Activated CD4-positive, alpha-beta T cell treated with anti-CD3 and anti-CD28 coated beads for 24 hours (primary cell): ENCODE data around the gene ZFAND4.
"Not testable (repeated sequence)": the region's sequence is repeated elsewhere in the genome, so short reads cannot be mapped to it uniquely, and the experiment has no call there.

Source experiments
- DNase-seq, 2 donors: peaks; one replicate each; pipeline ENCODE4 v3.0.0-alpha.2; 2020; ENCODE audit warnings: low read depth in 2 of 2

The ZFAND4 gene

DNA sequence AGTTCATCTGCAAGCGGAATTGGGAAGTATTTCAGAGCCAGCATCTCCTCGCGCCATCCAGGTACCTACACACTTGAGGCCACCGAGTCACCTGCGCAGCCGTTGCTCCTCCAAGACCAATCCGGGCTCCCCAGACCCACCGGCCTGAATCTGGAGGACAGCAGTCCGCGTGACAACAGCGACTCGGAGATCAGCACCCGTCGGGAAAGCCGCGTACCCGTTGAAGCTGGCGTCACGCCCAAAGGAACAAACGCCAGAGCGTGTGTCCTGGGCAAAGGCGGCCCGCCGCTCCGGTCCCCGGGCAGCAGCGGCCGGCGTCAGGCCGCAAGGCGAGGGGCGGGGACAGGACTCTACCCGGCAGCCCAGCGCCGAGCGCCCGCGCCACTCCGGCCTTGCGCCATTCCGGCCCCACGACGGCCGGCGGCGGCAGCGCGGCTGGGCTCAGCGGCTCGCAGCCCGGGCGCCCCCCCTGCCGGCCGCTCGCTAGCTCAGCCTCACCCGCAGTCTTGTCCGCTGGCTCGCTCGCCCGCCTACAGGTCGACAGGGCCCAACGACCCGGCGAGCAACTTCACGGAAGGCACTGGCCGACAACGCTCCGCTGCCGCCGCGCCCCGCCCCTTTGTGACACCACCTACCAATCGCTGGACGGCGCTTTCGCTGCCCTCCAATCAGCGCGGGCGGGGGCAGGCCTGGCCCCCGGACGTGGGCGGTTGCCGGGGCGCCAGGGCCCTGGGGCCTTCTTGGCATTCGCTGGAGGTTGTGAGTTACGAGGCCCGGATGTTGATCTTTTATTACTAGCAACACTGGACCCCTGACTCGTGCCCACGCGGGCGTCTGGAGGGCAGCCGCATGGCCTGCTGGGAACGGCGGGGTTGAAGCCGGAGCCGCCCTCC, at the start of gene ZFAND4:
Gene ZFAND4, minus strand, starts transcription at position 592 of the 893 bp plus-strand sequence. CDS start 9,047 bp downstream, outside the sequence.
- DNase-seq = peak; percentile 86 to 93

DNA sequence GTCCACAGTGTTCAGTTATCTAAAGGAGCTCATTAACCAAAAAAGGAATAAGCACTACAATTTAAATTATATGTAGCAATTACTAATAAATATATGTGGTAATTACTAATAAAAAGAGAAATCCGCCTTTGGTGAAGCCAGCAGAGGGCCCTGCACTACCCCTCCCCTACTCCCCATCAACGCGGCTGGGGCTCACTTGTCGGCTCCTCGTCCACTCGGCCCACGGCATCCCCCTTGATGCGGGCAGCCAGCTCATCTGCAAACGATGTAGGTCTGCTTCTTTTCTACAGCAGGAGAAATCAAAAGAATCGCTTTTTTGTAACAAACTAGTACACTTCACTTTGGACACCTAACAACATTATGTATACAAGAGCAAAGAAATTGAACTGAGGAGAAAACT, 48.9 kb upstream of the ZFAND4 start:
- not testable (repeated sequence) for DNase-seq

GRCh38 chr10:45717642-45718041, 45.1 kb upstream of the ZFAND4 start:
- not testable (repeated sequence) for DNase-seq

- DNase-seq = not testable (repeated sequence)
Observed at GRCh38 chr10:45717053-45717452, 44.5 kb upstream of the ZFAND4 start.

DNA sequence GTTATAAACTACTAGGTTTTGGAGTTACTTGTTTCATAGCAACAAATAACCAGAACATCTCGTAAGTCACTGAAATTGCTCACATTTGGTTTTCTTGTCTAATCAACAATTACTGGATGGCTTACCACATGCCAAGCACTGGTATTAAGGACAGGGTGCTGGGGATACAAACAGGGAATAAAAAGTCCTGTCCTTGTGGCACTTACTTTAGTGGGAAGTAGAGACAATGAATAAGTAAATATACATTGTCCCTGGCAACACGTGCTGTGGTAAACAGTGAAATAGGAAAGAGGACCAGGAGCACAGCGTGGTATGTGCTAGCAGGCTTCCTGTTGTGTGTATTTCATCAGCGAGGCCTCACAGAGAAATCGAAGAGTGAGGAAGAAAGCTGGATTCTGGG, 38.7 kb upstream of the ZFAND4 start:
- DNase-seq = not testable (repeated sequence)

DNA sequence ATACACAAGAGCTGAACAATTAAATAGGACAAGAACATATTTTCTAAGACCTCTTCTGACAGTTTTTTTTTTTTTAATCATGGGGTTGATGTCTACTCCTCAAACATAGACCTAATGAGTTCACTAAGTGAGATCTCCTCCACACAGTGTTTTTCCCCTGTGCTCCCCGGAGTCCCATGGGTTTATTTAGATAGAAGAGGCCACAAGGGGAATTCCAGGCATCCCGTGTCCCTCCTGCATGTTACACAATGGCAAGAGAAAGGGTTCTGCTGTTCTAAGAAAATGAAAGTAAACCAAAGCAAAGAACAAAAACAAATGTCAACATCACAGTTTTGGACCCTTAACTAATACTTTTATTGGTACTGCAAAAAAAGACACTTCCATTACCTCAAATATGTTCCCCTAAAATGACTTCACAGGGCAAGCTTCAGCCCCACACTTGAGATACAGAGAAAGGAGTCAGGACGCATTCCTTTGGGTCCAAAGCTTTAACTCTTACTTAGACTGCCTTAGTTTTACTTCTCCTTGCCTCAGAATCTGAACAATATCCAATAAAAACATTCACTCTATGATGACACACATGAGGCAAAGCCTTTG, 37.7 kb upstream of the ZFAND4 start:
- not testable (repeated sequence) for DNase-seq

- DNase-seq = not testable (repeated sequence)
Observed at GRCh38 chr10:45678467-45678866, 5.9 kb upstream of the ZFAND4 start.

DNA sequence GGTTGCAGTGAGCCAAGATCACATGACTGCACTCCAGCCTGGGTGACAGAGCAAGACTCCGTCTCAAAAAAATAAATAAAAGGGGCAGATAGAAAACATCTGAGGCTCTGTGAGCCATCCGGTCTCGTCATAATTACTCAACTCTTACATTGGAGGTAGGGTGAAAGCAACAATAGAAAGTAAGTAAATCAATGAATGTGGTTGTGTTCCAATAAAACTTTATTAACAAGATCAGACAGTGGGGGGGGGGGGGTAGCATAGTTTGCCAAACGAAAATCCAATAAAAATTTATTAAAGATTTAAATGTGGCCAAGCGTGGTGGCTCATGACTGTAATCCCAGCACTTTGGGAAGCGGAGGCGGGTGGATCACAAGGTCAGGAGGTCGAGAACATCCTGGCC, 2.8 kb upstream of the ZFAND4 start:
- no peak for DNase-seq

GRCh38 chr10:45673074-45673648, 589 bp upstream of the ZFAND4 start:
- DNase-seq = no peak

DNA sequence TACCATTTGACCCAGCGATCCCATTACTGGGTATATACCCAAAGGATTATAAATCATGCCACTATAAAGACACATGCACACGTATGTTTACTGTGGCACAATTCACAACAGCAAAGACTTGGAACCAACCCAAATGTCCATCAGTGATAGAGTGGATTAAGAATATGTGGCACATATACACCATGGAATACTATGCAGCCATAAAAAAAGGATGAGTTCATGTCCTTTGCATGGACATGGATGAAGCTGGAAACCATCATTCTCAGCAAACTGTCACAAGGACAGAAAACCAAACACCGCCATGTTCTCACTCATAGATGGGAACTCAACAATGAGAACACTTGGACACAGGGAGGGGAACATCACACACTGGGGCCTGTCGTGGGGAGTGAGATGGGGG, 1.3 kb downstream of the ZFAND4 start:
- DNase-seq = not testable (repeated sequence)

DNA sequence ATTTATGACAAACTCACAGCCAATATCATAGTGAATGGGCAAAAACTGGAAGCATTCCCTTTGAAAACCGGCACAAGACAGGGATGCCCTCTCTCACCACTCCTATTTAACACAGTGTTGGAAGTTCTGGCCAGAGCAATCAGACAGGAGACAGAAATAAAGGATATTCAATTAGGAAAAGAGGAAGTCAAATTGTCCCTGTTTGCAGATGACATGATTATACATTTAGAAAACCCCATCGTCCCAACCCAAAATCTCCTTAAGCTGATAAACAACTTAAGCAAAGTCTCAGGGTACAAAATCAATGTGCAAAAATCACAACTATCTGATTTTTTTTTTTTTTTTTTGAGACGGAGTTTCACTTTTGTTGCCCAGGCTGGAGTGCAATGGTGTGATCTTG, 2.7 kb downstream of the ZFAND4 start:
- DNase-seq = not testable (repeated sequence)

GRCh38 chr10:45660876-45661411, 11.6 kb downstream of the ZFAND4 start:
- DNase-seq = no peak

- DNase-seq = no peak
Observed at GRCh38 chr10:45657033-45657926, 15.3 kb downstream of the ZFAND4 start.

DNA sequence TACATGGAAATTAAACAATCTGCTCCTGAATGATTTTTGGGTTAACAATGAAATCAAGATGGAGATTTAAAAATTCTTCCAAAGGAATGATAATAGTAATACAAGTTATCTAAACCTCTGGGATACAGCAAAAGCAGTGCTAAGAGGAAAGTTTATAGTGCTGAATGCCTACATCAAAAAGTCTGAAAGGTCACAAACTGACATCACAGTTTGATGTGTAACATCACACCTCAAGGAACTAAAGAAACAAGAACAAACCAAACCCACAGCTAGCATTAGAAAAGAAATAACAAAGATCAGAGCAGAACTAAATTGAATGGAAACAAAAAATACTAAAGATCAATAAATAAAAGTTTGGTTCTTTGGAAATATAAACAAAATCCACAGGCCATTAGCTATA, 17.4 kb downstream of the ZFAND4 start:
- no peak for DNase-seq

GRCh38 chr10:45654753-45655141, 17.8 kb downstream of the ZFAND4 start:
- DNase-seq = not testable (repeated sequence)

GRCh38 chr10:45653454-45653853, 19.1 kb downstream of the ZFAND4 start:
- no peak for DNase-seq

- no peak for DNase-seq
Observed at GRCh38 chr10:45652511-45652910, 20.1 kb downstream of the ZFAND4 start.

- no peak for DNase-seq
Observed at GRCh38 chr10:45649296-45649695, 23.3 kb downstream of the ZFAND4 start.

DNA sequence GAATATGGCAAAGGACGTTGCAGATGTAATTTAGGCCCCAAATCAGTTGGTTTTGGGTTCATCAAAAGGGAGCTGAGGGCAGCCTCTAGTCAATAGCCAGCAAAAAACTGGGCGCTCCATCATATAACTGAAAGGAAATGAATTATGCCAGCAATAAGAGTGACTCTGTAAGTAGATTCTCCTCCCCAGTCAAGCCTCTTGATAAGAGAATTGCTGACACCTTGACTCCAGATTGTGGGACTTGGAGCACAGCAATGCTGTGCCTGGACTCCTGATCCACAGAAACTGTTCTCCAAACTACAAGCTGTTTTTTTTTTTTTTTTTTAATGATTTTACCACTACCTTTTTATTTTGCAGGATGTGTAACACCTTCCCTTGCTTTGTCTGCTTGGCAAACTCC, 25.5 kb downstream of the ZFAND4 start:
- DNase-seq = no peak

- DNase-seq = no peak
Observed at GRCh38 chr10:45646384-45647050, 26.1 kb downstream of the ZFAND4 start.

GRCh38 chr10:45644527-45644926, 28.0 kb downstream of the ZFAND4 start:
- DNase-seq = no peak
